Gastrocnemius medialis (tissue), 4 donors: Measurements from ENCODE around the gene ZNF853.

Experiments used
- CTCF ChIP-seq, 5 experiments: fragments of 450-650 bp in 3 of 5; fragments of 200-600 bp in 2 of 5; sonication (generic) in 2 of 5; IDR thresholded peaks in 4 of 5; conservative IDR thresholded peaks in 1 of 5; 1 replicate in 4 of 5; 2 replicates in 1 of 5; pipeline ENCODE4 v1.5.1; 2016 to 2019; ENCODE audit warnings: antibody characterized with exemption in 5 of 5, mild to moderate bottlenecking in 3 of 5, moderate library complexity in 3 of 5
- POLR2A ChIP-seq, 2 donors: fragments of 450-650 bp; IDR thresholded peaks; one replicate each; pipeline ENCODE4 v1.6.1; 2017; ENCODE audit warnings: antibody characterized with exemption in 2 of 2, mild to moderate bottlenecking in 2 of 2, moderate library complexity in 2 of 2

GRCh38 chr7:6647541-6647940, 32.1 kb downstream of the ZNF853 start:
- TF ChIP-seq CTCF (IDR thresholded peaks at IDR 0.05 in 4 of 5, conservative IDR thresholded peaks at IDR 0.05 in 1 of 5) (no peak), POLR2A (IDR thresholded peaks at IDR 0.05) (no peak)
